ENCODE measurements around the gene ACP3.

GRCh38 chr3:132356568-132356967 lies 39.4 kb downstream of the ACP3 start:
- TF ChIP-seq CTCF (IDR thresholded peaks at IDR 0.05) (no peak), POLR2A (IDR thresholded peaks at IDR 0.05) (no peak)
